Activated CD4-positive, alpha-beta T cell treated with anti-CD3 and anti-CD28 coated beads, Interleukin-2, amount 50 U/mL, for 4 hours (primary cell): ENCODE results near the gene SRGAP3.

ENCODE experiments used
- DNase-seq, 2 experiments: peaks; one replicate each; pipeline ENCODE4 v3.0.0-alpha.2; 2020

The SRGAP3 gene

GRCh38 chr3:9169956-9170850 lies 79.2 kb downstream of the SRGAP3 start:
- no peak for DNase-seq

GRCh38 chr3:9169326-9169725 lies 80.1 kb downstream of the SRGAP3 start:
- DNase-seq, result no peak

GRCh38 chr3:9168241-9168741 lies 81.2 kb downstream of the SRGAP3 start:
- peak; percentile 9 to 12 for DNase-seq

- DNase-seq, result no peak
Observed at GRCh38 chr3:9167222-9167621, 82.2 kb downstream of the SRGAP3 start.

- no peak for DNase-seq
Observed at GRCh38 chr3:9165421-9165820, 84.0 kb downstream of the SRGAP3 start.

- no peak for DNase-seq
Observed at GRCh38 chr3:9163289-9163688, 86.2 kb downstream of the SRGAP3 start.

- DNase-seq, result no peak
Observed at GRCh38 chr3:9161811-9162210, 87.6 kb downstream of the SRGAP3 start.

- no peak for DNase-seq
Observed at GRCh38 chr3:9161298-9161697, 88.1 kb downstream of the SRGAP3 start.

GRCh38 chr3:9158865-9159630 lies 90.4 kb downstream of the SRGAP3 start:
- no peak for DNase-seq

- DNase-seq, result no peak
Observed at GRCh38 chr3:9157651-9158362, 91.6 kb downstream of the SRGAP3 start.

GRCh38 chr3:9156604-9157003 lies 92.8 kb downstream of the SRGAP3 start:
- no peak for DNase-seq

GRCh38 chr3:9155028-9155427 lies 94.4 kb downstream of the SRGAP3 start:
- DNase-seq, result no peak

- no peak for DNase-seq
Observed at GRCh38 chr3:9153904-9154619, 95.4 kb downstream of the SRGAP3 start.

GRCh38 chr3:9151240-9151639 lies 98.2 kb downstream of the SRGAP3 start:
- DNase-seq, result no peak

GRCh38 chr3:9149566-9149965 lies 99.9 kb downstream of the SRGAP3 start:
- no peak for DNase-seq

- no peak for DNase-seq
Observed at GRCh38 chr3:9147896-9148266, 101.6 kb downstream of the SRGAP3 start.

- DNase-seq, result no peak
Observed at GRCh38 chr3:9147215-9147895, 102.1 kb downstream of the SRGAP3 start.

GRCh38 chr3:9146367-9147071 lies 102.9 kb downstream of the SRGAP3 start:
- no peak for DNase-seq

GRCh38 chr3:9143184-9143583 lies 106.3 kb downstream of the SRGAP3 start:
- DNase-seq, result no peak

- no peak for DNase-seq
Observed at GRCh38 chr3:9142362-9142761, 107.1 kb downstream of the SRGAP3 start.

GRCh38 chr3:9141928-9142289 lies 107.5 kb downstream of the SRGAP3 start:
- no peak for DNase-seq
